Measurements from ENCODE around the gene LNX2. TPM values are rescaled to one million over a fixed set of nuclear protein-coding genes. Genes with fewer than 3 reads are reported as not detected.

The LNX2 gene
- total RNA-seq, 2 donors from 2014 or later: 22.4 to 30.3 TPM

GRCh38 chr13:27534981-27535380, 85.3 kb downstream of the LNX2 start:
- no peak for TF ChIP-seq CTCF (IDR thresholded peaks at IDR 0.05)
- no peak overlapping the region for H3K4me3 ChIP-seq
- H3K4me1 ChIP-seq: no peaks in the 10 kb centered on the region
- H3K27ac ChIP-seq: no peak overlapping the region
- intact Hi-C loops (cut with DNase I): loop anchor here (5.0 kb wide), 3 partner anchors 158 to 292 kb away; no protein-coding TSS in a partner anchor
- H3K9ac ChIP-seq (ENCODE audit: low read depth in 2 of 2, low read length in 2 of 2): no peak overlapping the region
- H3K36me3 ChIP-seq: no peaks in the 10 kb centered on the region
- H3K27me3 ChIP-seq: no peaks in the 10 kb centered on the region
- no peak for DNase-seq
- no peaks in the 10 kb centered on the region for H3K9me3 ChIP-seq

DNA sequence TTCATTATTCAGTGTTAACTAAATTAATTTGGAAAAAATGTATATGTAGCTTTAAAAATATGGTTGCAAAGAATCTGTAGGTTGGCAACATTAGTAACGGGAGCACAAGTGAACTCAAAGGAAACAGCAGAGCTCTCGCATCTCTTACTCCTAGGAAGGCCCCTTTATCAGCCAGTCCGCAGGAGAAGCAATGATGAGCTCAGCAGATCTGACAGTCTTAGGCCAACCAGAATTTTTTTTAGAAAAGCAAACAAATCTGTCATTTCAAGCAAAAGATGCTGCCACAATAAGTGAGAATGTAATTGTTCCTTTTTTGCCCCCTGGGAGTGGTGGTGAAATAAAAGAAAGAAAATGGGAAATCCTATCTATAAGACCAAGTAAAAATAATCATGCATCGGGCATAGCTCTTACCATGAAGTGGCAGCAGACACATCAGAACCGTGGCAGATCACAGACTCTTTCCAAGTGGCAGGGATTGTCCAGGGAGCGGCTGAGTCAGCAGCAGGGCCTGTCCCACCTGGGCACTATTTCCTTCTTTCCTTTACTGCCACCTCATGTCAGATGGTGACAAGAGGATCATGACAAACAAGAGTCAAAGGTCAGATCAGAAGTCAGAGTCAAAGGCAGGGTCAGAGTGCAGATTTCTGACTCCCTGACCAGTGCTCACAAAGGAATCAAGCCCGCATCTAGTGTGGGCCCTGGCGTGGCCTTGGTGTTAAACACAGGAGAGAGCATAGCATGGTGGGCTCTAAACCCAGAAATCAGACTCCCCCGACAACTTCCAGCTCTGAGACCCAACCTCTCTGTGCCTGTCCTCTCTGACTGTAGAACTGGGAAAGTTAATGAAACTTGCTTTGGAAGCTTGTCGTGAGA, 86.0 kb downstream of the LNX2 start:
- no peak for DNase-seq
- Histone ChIP-seq H3K4me1 (no peaks in the 10 kb centered on the region), H3K36me3 (no peaks in the 10 kb centered on the region), H3K9me3 (no peaks in the 10 kb centered on the region), H3K27me3 (no peaks in the 10 kb centered on the region), H3K4me3 (no peak overlapping the region), H3K27ac (no peak overlapping the region), H3K9ac (ENCODE audit: low read depth in 2 of 2, low read length in 2 of 2) (no peak overlapping the region)
- TF ChIP-seq CTCF (IDR thresholded peaks at IDR 0.05): no peak
- intact Hi-C loops (cut with DNase I): loop anchor here (5.0 kb wide), 3 partner anchors 157 to 293 kb away; no protein-coding TSS in a partner anchor

DNA sequence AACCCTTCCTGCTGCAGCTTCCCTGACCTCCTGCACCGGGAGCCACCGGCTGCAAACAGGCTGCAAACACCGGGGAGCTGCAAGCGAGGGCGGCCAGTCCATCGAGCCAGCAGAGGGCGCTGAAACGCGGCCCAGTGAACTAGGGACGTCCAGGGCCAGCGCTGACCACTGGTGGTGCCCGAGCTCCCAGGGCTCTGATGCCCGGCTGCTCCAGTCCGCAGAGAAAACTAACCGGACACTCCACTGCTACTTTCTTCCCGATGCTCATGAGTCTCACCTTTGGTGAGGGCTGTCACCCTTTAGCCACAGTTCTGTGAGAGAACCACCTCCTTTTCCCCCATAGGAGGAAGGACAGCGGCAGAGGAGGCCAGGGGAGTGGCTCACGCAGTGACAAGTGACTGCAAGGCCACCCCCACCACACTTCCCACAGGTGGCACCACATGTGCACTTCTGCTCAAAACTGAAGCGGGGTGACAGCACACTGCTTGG, 87.1 kb downstream of the LNX2 start:
- peak overlapping the region; percentile 3 for H3K4me3 ChIP-seq
- no peak overlapping the region for H3K27ac ChIP-seq
- peak; percentile 88 for TF ChIP-seq CTCF (IDR thresholded peaks at IDR 0.05)
- H3K4me1 ChIP-seq: no peaks in the 10 kb centered on the region
- H3K36me3 ChIP-seq: no peaks in the 10 kb centered on the region
- peak; percentile 87 for DNase-seq
- no peaks in the 10 kb centered on the region for H3K27me3 ChIP-seq
- H3K9me3 ChIP-seq: no peaks in the 10 kb centered on the region
- no peak overlapping the region for H3K9ac ChIP-seq (ENCODE audit: low read depth in 2 of 2, low read length in 2 of 2)
- intact Hi-C loops (cut with DNase I): loop anchor here (5.0 kb wide), 3 partner anchors 156 to 294 kb away; no protein-coding TSS in a partner anchor

- TF ChIP-seq CTCF (IDR thresholded peaks at IDR 0.05): no peak
- no peaks in the 10 kb centered on the region for H3K9me3 ChIP-seq
- H3K4me1 ChIP-seq: no peaks in the 10 kb centered on the region
- H3K36me3 ChIP-seq: no peaks in the 10 kb centered on the region
- H3K9ac ChIP-seq (ENCODE audit: low read depth in 2 of 2, low read length in 2 of 2): no peak overlapping the region
- intact Hi-C loops (cut with DNase I): no loop called here
- no peaks in the 10 kb centered on the region for H3K27me3 ChIP-seq
- H3K4me3 ChIP-seq: no peak overlapping the region
- no peak overlapping the region for H3K27ac ChIP-seq
- no peak for DNase-seq
These were observed 91.4 kb downstream of the LNX2 start for GRCh38 chr13:27528908-27529307.

DNA sequence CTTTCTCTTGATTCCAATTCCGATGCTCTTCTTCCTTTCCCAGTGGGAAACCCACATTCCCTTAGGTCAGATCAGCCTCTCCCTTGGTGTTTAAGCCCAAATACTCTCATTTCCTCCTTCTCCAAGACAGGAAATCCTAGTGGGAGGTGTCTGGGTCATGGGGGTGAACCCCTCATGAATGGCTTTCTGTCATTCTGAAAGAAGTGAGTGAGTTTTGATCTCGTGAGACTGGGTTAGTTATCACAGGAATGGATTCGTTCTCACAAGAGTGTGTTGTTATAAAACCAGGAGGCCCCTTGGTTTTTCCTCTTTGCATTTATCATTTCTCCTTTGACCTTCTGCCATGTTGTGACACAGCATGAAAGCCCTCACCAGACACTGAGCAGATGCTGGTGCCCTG, 93.8 kb downstream of the LNX2 start:
- H3K4me1 ChIP-seq: no peaks in the 10 kb centered on the region
- no peaks in the 10 kb centered on the region for H3K27me3 ChIP-seq
- intact Hi-C loops (cut with DNase I): no loop called here
- H3K9me3 ChIP-seq: no peaks in the 10 kb centered on the region
- no peak overlapping the region for H3K9ac ChIP-seq (ENCODE audit: low read depth in 2 of 2, low read length in 2 of 2)
- no peaks in the 10 kb centered on the region for H3K36me3 ChIP-seq
- no peak for DNase-seq
- no peak for TF ChIP-seq CTCF (IDR thresholded peaks at IDR 0.05)
- no peak overlapping the region for H3K4me3 ChIP-seq
- no peak overlapping the region for H3K27ac ChIP-seq
